CD4-positive, alpha-beta T cell (primary cell): ENCODE results near the gene KRT33B. TPM values are rescaled to one million over a fixed set of nuclear protein-coding genes. Genes with fewer than 3 reads are reported as not detected.

Source experiments
- ATAC-seq: fragments of 200-7000 bp; cut with Tn5 transposase; one replicate; pipeline ENCODE4 v1.10.0; 2022; ENCODE audit warnings: mild to moderate bottlenecking; ENCODE audit not compliant: poor library complexity
- CTCF ChIA-PET: fragments of 350-600 bp; sonication (Branson Sonifier 250); formaldehyde crosslinking; loops from one replicate; lab custom pipeline; 2021; ENCODE audit warnings: antibody characterized with exemption, inconsistent platforms; lab: Charles Lee
- POLR2A ChIA-PET: fragments of 350-600 bp; sonication (Branson Sonifier 250); formaldehyde crosslinking; loops from one replicate; lab custom pipeline; 2021; ENCODE audit warnings: antibody characterized with exemption, inconsistent platforms; lab: Charles Lee
- DNase-seq, 14 experiments: peaks; one replicate each; pipeline ENCODE4 v3.0.0-alpha.2; 2013 to 2020; ENCODE audit warnings: mixed read lengths in 2 of 14
- H3K27ac ChIP-seq, 2 donors: one replicate each; pipeline versions ENCODE4 v1.5.1 to v1.7.0; 2013; ENCODE audit warnings: low read length in 2 of 2, low read depth in 1 of 2, mild to moderate bottlenecking in 1 of 2
- H3K27me3 ChIP-seq, 2 experiments: 1 replicate in 1 of 2; 2 replicates in 1 of 2; pipeline versions ENCODE4 v1.6.1 to v1.7.0; 2013; ENCODE audit warnings: low read length in 2 of 2, control low read depth in 1 of 2, mild to moderate bottlenecking in 1 of 2, moderate library complexity in 1 of 2; ENCODE audit not compliant: insufficient read depth in 2 of 2, control insufficient read depth in 1 of 2
- H3K36me3 ChIP-seq: one replicate; pipeline ENCODE4 v1.6.1; 2013; ENCODE audit warnings: low read length, control low read depth; ENCODE audit not compliant: insufficient read depth
- H3K4me1 ChIP-seq: one replicate; pipeline ENCODE4 v1.6.1; 2013; ENCODE audit warnings: low read length, control low read depth; ENCODE audit not compliant: insufficient read depth
- H3K4me3 ChIP-seq: one replicate; pipeline ENCODE4 v1.5.1; 2013; ENCODE audit warnings: mild to moderate bottlenecking, low read length, moderate library complexity
- H3K9me3 ChIP-seq, 2 experiments: 1 replicate in 1 of 2; 2 replicates in 1 of 2; pipeline versions ENCODE4 v1.6.1 to v1.7.0; 2013; ENCODE audit warnings: low read length in 2 of 2, mild to moderate bottlenecking in 2 of 2, control low read depth in 1 of 2, moderate library complexity in 1 of 2; ENCODE audit not compliant: control insufficient read depth in 1 of 2, insufficient read depth in 1 of 2
- H3K27ac Mint-ChIP-seq: one replicate; pipeline ENCODE4 v1.8.0; 2020; ENCODE audit warnings: mixed read lengths
- H3K27me3 Mint-ChIP-seq: one replicate; pipeline ENCODE4 v1.8.0; 2021; ENCODE audit warnings: mixed read lengths
- H3K36me3 Mint-ChIP-seq: one replicate; pipeline ENCODE4 v1.8.0; 2021; ENCODE audit warnings: low read depth, mixed read lengths
- H3K4me1 Mint-ChIP-seq: one replicate; pipeline ENCODE4 v1.8.0; 2021; ENCODE audit warnings: low read depth, mixed read lengths
- H3K4me3 Mint-ChIP-seq: one replicate; pipeline ENCODE4 v1.8.0; 2020; ENCODE audit warnings: mild to moderate bottlenecking, mixed read lengths
- H3K9me3 Mint-ChIP-seq: one replicate; pipeline ENCODE4 v1.8.0; 2020; ENCODE audit warnings: mixed read lengths
- intact Hi-C, 2 experiments: fragments of 100-400 bp; cut with DNase I in 1 of 2; cut with micrococcal nuclease in 1 of 2; formaldehyde crosslinking; loops; one replicate each; pipeline versions ENCODE4 v1.15.1 to v1.9.0; 2023 to 2025; cut with DNase I, micrococcal nuclease
- total RNA-seq, 174 experiments: library from RNA in 2 of 174; stranded (reverse) in 2 of 174; gene quantifications; one replicate each; pipeline ENCODE4 v1.2.3 and lab custom pipeline; 2021 to 2026
- TF ChIP-seq, protein P1 (sequence below): fragments of 200-600 bp; IDR thresholded peaks from one replicate; pipeline ENCODE4 v1.8.0; 2022; ENCODE audit warnings: antibody characterized with exemption, mild to moderate bottlenecking

Gene KRT33B
- total RNA-seq, 2 experiments from 2014 or later, result not detected

DNA sequence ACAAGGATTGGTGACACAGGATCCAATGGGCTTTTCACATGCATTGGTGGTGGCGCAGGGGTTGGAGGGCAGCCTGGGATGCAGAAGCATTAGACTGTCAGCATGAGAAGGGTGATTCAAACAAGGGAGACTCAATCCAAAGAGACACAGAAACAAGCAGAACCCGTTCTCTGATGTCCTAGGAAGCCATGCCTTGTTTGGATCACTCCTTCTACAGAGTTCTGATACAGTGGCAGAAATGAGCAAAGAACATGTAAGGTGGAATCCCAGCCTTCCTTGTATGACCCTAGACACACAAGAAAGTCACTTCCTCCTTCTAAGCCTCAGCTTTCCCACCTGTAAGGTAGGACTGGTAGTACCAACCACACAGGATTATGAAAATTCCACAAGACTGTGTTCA, 5.7 kb downstream of the KRT33B start:
- H3K9me3 ChIP-seq, result no peaks in the 10 kb centered on the region
- no peak overlapping the region for H3K27ac ChIP-seq
- intact Hi-C loops, result no loop called here
- Mint-ChIP-seq H3K4me3 (no peak overlapping the region), H3K9me3 (no peaks in the 10 kb centered on the region), H3K4me1 (no peaks in the 10 kb centered on the region), H3K27ac (no peak overlapping the region), H3K27me3 (no peaks in the 10 kb centered on the region), H3K36me3 (no peaks in the 10 kb centered on the region)
- no peak overlapping the region for H3K4me3 ChIP-seq
- no peaks in the 10 kb centered on the region for H3K36me3 ChIP-seq
- no peaks in the 10 kb centered on the region for H3K4me1 ChIP-seq
- POLR2A ChIA-PET, result no interaction called here
- CTCF ChIA-PET, result no interaction called here
- TF ChIP-seq, protein P1, sequence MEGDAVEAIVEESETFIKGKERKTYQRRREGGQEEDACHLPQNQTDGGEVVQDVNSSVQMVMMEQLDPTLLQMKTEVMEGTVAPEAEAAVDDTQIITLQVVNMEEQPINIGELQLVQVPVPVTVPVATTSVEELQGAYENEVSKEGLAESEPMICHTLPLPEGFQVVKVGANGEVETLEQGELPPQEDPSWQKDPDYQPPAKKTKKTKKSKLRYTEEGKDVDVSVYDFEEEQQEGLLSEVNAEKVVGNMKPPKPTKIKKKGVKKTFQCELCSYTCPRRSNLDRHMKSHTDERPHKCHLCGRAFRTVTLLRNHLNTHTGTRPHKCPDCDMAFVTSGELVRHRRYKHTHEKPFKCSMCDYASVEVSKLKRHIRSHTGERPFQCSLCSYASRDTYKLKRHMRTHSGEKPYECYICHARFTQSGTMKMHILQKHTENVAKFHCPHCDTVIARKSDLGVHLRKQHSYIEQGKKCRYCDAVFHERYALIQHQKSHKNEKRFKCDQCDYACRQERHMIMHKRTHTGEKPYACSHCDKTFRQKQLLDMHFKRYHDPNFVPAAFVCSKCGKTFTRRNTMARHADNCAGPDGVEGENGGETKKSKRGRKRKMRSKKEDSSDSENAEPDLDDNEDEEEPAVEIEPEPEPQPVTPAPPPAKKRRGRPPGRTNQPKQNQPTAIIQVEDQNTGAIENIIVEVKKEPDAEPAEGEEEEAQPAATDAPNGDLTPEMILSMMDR, result no peak
- H3K27me3 ChIP-seq, result no peaks in the 10 kb centered on the region
- DNase-seq (no peak), ATAC-seq (no peak)

DNA sequence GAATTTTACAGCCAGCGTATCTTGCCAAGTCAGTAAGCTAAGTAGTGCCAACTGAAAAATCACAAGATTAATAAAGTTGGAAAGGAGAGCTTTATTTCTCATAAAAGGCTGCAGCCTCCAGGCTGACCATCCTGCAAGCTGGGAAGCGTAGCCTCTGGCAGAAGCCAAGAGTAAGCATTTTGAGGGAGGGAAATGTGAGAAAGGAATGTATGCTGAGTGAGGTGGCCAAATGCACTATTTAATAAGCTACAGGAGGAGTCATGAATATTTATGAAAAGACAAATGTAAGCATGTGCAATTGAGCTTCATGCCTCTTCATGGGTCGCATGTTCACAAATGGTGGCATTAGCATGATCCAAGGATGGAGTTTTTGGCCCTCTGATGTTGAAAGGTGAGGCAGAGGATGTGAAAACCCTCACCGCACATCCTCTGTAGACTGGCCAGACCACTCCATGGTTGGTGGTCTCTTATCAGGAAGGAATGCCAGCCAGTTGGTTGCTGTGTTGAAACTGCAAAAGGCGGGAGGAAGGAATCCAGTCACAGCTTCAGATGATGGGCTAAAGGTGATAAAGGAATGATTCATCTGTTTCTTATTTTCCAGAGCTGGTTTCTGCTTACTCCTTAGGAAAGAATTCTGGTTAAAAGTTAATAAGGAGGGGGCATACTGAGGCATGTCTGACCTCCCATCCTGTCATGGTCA, 9.2 kb downstream of the KRT33B start:
- H3K4me3 ChIP-seq, result no peak overlapping the region
- intact Hi-C loops, result no loop called here
- ATAC-seq (no peak), DNase-seq (no peak)
- H3K4me3 Mint-ChIP-seq, result no peak overlapping the region
- CTCF ChIA-PET, result no interaction called here
- no peak overlapping the region for H3K27ac ChIP-seq
- no peak overlapping the region for H3K27ac Mint-ChIP-seq
- H3K4me1 Mint-ChIP-seq, result no peaks in the 10 kb centered on the region
- TF ChIP-seq, protein P1, result no peak
- POLR2A ChIA-PET, result no interaction called here
- peaks cover 0 to 5% of the 10 kb centered on the region in 2 experiments for H3K9me3 ChIP-seq
- no peaks in the 10 kb centered on the region for H3K27me3 ChIP-seq
- H3K36me3 ChIP-seq, result no peaks in the 10 kb centered on the region
- H3K9me3 Mint-ChIP-seq, result peaks cover 2% of the 10 kb centered on the region
- H3K36me3 Mint-ChIP-seq, result no peaks in the 10 kb centered on the region
- no peaks in the 10 kb centered on the region for H3K4me1 ChIP-seq
- no peaks in the 10 kb centered on the region for H3K27me3 Mint-ChIP-seq

DNA sequence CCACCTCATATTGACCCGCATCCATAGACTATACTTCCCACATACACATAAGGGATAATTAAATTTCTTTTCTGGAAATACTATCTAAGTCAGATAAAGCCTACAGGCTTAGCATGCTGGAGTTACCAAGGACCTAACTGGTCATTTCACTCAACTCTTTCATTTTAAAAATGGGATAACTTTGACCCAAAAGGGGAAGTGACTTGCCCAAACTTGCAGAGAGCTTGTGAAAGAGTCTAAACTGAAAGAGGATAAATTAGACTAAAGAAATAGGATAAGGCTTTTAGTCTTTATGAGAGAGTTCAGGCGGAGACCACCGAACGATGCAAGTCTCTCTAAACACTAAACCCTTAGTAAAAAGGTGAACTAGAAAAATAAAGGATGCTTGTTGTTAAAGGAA, 15.1 kb downstream of the KRT33B start:
- intact Hi-C loops, result no loop called here
- H3K4me3 Mint-ChIP-seq, result no peak overlapping the region
- H3K36me3 ChIP-seq, result no peaks in the 10 kb centered on the region

More for the DNA sequence above, 15.1 kb downstream of the KRT33B start:
- H3K9me3 Mint-ChIP-seq, result peaks cover 2% of the 10 kb centered on the region
- H3K4me1 Mint-ChIP-seq, result peaks cover 6% of the 10 kb centered on the region
- CTCF ChIA-PET, result interaction anchor here (0.7 kb wide), 1 partner anchor 18 kb away, joined by 3 read pairs; no protein-coding TSS in a partner anchor
- ATAC-seq (no peak), DNase-seq (no peak)
- TF ChIP-seq, protein P1, result no peak
- Histone ChIP-seq H3K4me3 (no peak overlapping the region), H3K4me1 (peaks cover 11% of the 10 kb centered on the region), H3K27ac (no peak overlapping the region), H3K27me3 (no peaks in the 10 kb centered on the region), H3K9me3 (peaks cover 0 to 5% of the 10 kb centered on the region in 2 experiments)
- H3K36me3 Mint-ChIP-seq, result no peaks in the 10 kb centered on the region
- H3K27ac Mint-ChIP-seq, result no peak overlapping the region
- POLR2A ChIA-PET, result no interaction called here
- H3K27me3 Mint-ChIP-seq, result no peaks in the 10 kb centered on the region
